Right cardiac atrium (tissue), 5 donors: ENCODE data around the gene AASDHPPT. TPM values are rescaled to one million over a fixed set of nuclear protein-coding genes. Genes with fewer than 3 reads are reported as not detected.

Experiments used
- ATAC-seq, 2 donors: fragments of 200-7000 bp; cut with Tn5 transposase; one replicate each; pipeline versions ENCODE4 v1.8.0 to v1.9.1; 2020; ENCODE audit warnings: moderate library complexity in 2 of 2, mild to moderate bottlenecking in 1 of 2
- DNase-seq, 3 donors: peaks; one replicate each; pipeline ENCODE4 v3.0.0-alpha.2; 2020
- H3K27ac ChIP-seq: one replicate; pipeline ENCODE4 v1.5.1; 2013; ENCODE audit warnings: mild to moderate bottlenecking, low read length, control low read depth, moderate library complexity
- H3K27me3 ChIP-seq: one replicate; pipeline ENCODE4 v1.6.1; 2013; ENCODE audit not compliant: control insufficient read depth, insufficient read depth
- H3K4me1 ChIP-seq: one replicate; pipeline ENCODE4 v1.6.1; 2013; ENCODE audit warnings: low read length; ENCODE audit not compliant: control insufficient read depth, insufficient read depth
- H3K4me3 ChIP-seq: one replicate; pipeline ENCODE4 v1.5.1; 2013; ENCODE audit warnings: low read length, control low read depth
- H3K9me3 ChIP-seq: one replicate; pipeline ENCODE4 v1.6.1; 2013; ENCODE audit warnings: low read length; ENCODE audit not compliant: control insufficient read depth
- WGBS: extraction: QIAGEN DNeasy Blood & Tissue Kit; methylation state at CpG from one replicate; pipeline ENCODE4 v1.1.7; 2013; 5-methylcytosine and 5-hydroxymethylcytosine counted together
- intact Hi-C, 4 donors: fragments of 100-400 bp; cut with DNase I; formaldehyde crosslinking; loops; one replicate each; pipeline versions ENCODE4 v1.11.0 to v1.14.0; 2022 to 2023
- polyA plus RNA-seq: library from polyadenylated mRNA; stranded (reverse); fragments of 200-250 nt; gene quantifications from one replicate; pipeline ENCODE4 v1.2.3, GENCODE V29; 2013
- total RNA-seq, 4 donors: library from RNA; stranded (reverse); fragmentation: NEBNext Ultra II Directional; extraction: Animal tissue kit (Norgen Biotek cat#: 25700); gene quantifications; one replicate each; pipeline ENCODE4 v1.2.1, GENCODE V29; 2021
- donor health status: healthy with polysubstance abuse.
- donor health status: DM: no; HTN: yes; CAD: no.
- donor health status: DM: no; HTN: no; CAD: no.
- donor health status: DM: no; HTN: yes; CAD: no; lungs with severe emphysema.
- donor health status: DM: yes; HTN: yes; CAD: no.

AASDHPPT gene
- total and polyA plus RNA-seq, 5 donors, result 26.0 to 38.6 (median 33.5) TPM

- Histone ChIP-seq H3K9me3 (no peaks in the 10 kb centered on the region), H3K27ac (no peak overlapping the region), H3K27me3 (no peaks in the 10 kb centered on the region), H3K4me3 (no peak overlapping the region), H3K4me1 (peaks cover 1% of the 10 kb centered on the region)
- intact Hi-C loops, result no loop called here
- DNase-seq (no peak), ATAC-seq (no peak)
- 48% methylated on average over 2 of the region's 2 CpGs for WGBS
Measured at GRCh38 chr11:106086850-106087249, 9.4 kb downstream of the AASDHPPT start.

DNA sequence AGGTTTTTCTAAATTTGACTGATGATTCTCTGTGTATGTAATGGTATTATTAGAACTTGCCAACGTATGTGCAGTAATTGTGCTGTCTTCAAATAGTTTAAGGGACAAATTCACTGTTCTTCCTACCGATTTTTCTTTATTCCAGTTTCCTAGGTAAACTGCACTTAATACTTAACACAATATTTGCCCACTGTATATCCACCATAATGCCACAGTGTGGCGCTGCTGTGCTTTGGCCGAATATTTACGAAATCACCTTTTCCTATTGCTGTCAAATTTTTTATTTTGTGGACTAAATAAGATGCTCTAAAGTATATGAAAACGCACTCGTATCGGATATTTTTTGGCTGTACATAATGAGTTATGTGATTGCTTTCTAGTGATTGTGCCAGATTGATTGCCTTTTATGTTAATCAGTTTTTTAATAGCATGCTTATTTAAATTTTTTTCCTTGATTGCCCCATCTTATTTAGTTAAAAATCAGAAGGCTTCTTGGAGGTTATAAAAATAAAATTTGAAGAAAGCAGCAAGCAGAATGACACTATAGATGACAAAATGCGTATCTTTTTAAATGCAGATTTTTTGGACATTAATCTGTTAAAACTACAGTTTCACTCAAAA lies 10.5 kb downstream of the AASDHPPT start:
- ATAC-seq (peak in 1 of 2 donors; percentile 43), DNase-seq (peak in 2 of 3 donors; percentile 20 to 60)
- intact Hi-C loops, result no loop called here
- H3K27me3 ChIP-seq, result no peaks in the 10 kb centered on the region
- no peak overlapping the region for H3K4me3 ChIP-seq
- 35% methylated on average over 9 of the region's 9 CpGs for WGBS
- no peaks in the 10 kb centered on the region for H3K4me1 ChIP-seq
- no peaks in the 10 kb centered on the region for H3K9me3 ChIP-seq
- no peak overlapping the region for H3K27ac ChIP-seq

- Histone ChIP-seq H3K27ac (no peak overlapping the region), H3K4me1 (no peaks in the 10 kb centered on the region), H3K27me3 (no peaks in the 10 kb centered on the region), H3K9me3 (no peaks in the 10 kb centered on the region), H3K4me3 (no peak overlapping the region)
- ATAC-seq (no peak), DNase-seq (no peak)
- intact Hi-C loops, result no loop called here
- WGBS, result 72% methylated on average over 4 of the region's 4 CpGs
Measured at GRCh38 chr11:106088896-106089295, 11.4 kb downstream of the AASDHPPT start.

DNA sequence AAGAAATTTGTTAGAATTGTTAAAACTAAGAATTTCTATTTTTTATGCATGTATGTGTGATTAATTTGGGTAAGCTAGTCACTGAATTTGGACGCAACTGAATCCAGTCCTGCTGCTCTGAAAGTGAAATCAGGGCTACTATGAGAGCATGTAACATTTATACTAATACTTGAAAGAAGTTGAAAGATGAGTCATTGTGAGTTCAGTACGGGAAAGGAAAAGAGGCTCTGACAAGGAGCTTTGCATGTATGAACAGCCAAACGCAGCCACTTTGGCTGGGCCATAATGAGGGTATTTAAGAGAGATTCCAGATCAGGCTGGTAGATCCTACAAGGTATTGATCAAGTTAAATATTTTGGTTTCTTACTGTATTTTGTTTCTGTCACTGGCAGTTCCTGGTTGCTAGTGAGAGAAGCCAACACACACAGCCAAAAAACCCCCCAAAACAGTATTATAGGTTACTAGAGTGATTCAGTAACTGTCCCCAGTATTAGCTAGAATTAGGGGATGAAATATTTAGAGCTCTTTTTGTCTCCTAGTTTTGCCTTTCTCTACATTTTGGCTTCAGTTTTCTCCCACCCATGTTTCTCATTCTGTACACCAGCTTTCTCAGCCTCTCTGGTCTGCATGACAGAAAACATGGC lies 14.1 kb downstream of the AASDHPPT start:
- Histone ChIP-seq H3K4me3 (no peak overlapping the region), H3K27ac (no peak overlapping the region), H3K27me3 (no peaks in the 10 kb centered on the region), H3K9me3 (no peaks in the 10 kb centered on the region), H3K4me1 (no peaks in the 10 kb centered on the region)
- 80% methylated on average over 3 of the region's 3 CpGs for WGBS
- DNase-seq (no peak), ATAC-seq (no peak)
- intact Hi-C loops, result no loop called here

GRCh38 chr11:106092446-106092845 lies 15.0 kb downstream of the AASDHPPT start:
- no peaks in the 10 kb centered on the region for H3K9me3 ChIP-seq
- no peaks in the 10 kb centered on the region for H3K4me1 ChIP-seq
- ATAC-seq, result no peak
- H3K27me3 ChIP-seq, result no peaks in the 10 kb centered on the region
- intact Hi-C loops, result no loop called here
- no peak for DNase-seq
- 94% methylated on average over 1 of the region's 1 CpG for WGBS
- H3K4me3 ChIP-seq, result no peak overlapping the region
- no peak overlapping the region for H3K27ac ChIP-seq

- Histone ChIP-seq H3K4me3 (no peak overlapping the region), H3K4me1 (no peaks in the 10 kb centered on the region), H3K27ac (no peak overlapping the region), H3K9me3 (no peaks in the 10 kb centered on the region), H3K27me3 (no peaks in the 10 kb centered on the region)
- intact Hi-C loops, result no loop called here
- WGBS, result 93% methylated on average over 1 of the region's 1 CpG
- DNase-seq (no peak), ATAC-seq (no peak)
Measured at GRCh38 chr11:106098893-106099553, 21.6 kb downstream of the AASDHPPT start.

DNA sequence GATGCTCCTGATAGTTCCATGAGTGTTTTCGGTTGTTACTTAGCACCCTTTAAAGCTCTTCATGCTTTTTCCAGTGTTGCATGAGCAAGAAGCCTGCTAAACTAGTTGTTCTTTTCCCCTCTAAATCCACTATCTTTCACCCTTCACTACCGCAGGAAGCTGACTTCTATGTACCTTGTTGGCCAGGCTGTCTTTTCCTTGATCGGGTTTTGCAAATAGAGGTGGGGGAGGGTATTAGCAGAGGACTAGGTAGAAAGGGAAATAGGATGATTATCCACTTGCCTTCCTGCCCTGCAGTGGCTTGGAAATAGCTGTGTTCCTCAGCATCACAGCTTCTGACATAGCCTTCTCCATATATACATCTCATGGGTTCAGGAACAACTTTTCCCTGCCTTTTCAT lies 23.9 kb downstream of the AASDHPPT start:
- Histone ChIP-seq H3K27ac (no peak overlapping the region), H3K4me1 (no peaks in the 10 kb centered on the region), H3K9me3 (no peaks in the 10 kb centered on the region), H3K4me3 (no peak overlapping the region), H3K27me3 (no peaks in the 10 kb centered on the region)
- intact Hi-C loops, result no loop called here
- 76% methylated on average over 3 of the region's 3 CpGs for WGBS
- ATAC-seq (no peak), DNase-seq (no peak)

DNA sequence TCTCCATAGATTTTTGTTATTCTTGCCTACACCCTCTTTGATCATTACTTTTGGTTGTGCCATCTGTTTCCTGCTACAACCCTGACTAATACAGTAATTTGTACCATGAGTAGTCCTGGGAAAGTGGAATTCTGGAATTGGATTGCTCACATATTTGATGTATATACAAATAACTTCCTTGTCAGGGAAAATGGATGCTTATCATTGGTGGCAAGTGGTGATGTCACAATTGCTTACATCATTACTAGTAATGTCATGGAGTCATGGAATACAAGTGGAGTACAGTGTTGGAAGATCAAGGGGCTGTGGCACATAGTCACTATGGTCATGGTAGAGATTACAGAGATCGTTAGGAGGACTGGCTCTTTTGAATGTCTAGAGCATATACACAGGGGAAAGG lies 24.4 kb downstream of the AASDHPPT start:
- DNase-seq, result no peak
- intact Hi-C loops, result no loop called here
- no peaks in the 10 kb centered on the region for H3K4me1 ChIP-seq
- no peak overlapping the region for H3K4me3 ChIP-seq
- no peaks in the 10 kb centered on the region for H3K9me3 ChIP-seq
- H3K27ac ChIP-seq, result no peak overlapping the region
- H3K27me3 ChIP-seq, result no peaks in the 10 kb centered on the region
- ATAC-seq, result no peak
- WGBS, result 86% methylated on average over 1 of the region's 1 CpG

- H3K4me1 ChIP-seq, result no peaks in the 10 kb centered on the region
- WGBS, result 91% methylated on average over 6 of the region's 6 CpGs
- intact Hi-C loops, result no loop called here
Measured at GRCh38 chr11:106105986-106106385, 28.5 kb downstream of the AASDHPPT start.

DNA sequence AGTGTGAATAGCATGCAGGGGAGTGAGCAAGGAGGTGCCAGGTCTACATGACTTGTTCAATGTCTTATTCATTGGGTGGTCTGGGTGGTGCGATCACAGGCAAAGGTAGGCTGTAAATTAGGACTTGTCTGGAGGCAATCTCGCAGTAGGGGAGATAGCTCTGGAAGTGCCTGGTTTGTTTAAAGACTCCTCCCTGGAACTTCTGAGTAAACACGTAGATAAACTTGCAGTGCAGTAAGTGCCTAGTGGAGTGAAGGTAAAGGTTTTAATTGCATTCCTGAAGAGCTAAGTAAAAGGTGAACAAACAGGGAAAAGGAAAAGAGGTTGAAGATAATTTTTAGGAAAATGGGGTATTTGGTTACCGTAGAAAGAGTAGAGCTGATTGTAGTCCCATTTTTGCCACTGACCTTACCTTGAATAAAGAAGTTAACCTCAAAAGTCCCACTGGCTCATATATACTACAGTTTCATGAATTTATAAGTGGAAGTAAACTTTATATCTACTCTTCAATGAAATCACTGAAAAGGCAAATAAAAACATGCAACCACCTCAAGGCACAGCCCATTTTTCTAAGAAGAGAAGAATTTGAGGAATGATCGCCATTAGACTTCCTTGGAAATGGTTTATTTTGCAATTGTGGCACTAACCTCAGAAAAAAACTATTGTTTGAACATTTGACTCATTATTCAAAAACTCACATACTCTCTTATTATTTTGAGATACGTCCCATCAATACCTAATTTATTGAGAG lies 44.3 kb downstream of the AASDHPPT start:
- no peaks in the 10 kb centered on the region for H3K9me3 ChIP-seq
- H3K27me3 ChIP-seq, result no peaks in the 10 kb centered on the region
- intact Hi-C loops, result no loop called here
- H3K4me1 ChIP-seq, result no peaks in the 10 kb centered on the region
- no peak for ATAC-seq
- DNase-seq, result no peak
- WGBS, result 61% methylated on average over 6 of the region's 6 CpGs
- no peak overlapping the region for H3K4me3 ChIP-seq
- no peak overlapping the region for H3K27ac ChIP-seq

More at GRCh38 chr11:106105986-106106385, 28.5 kb downstream of the AASDHPPT start:
- Histone ChIP-seq H3K9me3 (no peaks in the 10 kb centered on the region), H3K4me3 (no peak overlapping the region), H3K27me3 (no peaks in the 10 kb centered on the region), H3K27ac (no peak overlapping the region)
- ATAC-seq (no peak), DNase-seq (no peak)

DNA sequence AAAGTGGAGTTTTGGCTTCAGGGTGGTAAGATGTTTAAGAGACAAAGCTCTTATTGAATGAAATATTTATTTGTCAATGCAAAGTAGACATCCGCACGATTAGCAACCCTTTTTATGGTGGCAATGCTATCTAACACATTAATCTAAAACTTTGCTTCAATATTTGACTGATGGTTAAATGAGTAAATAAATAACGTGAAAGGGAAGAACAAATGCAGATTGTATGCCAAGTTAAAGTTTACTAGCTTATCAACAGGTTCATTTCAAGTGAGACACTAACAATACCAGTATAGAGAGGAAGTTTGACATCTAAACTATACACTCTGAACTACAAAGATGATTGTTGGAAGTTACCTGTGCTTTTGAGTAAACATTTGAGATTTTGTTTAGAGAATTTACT lies 50.1 kb downstream of the AASDHPPT start:
- Histone ChIP-seq H3K9me3 (no peaks in the 10 kb centered on the region), H3K4me3 (no peak overlapping the region), H3K4me1 (no peaks in the 10 kb centered on the region), H3K27me3 (no peaks in the 10 kb centered on the region), H3K27ac (no peak overlapping the region)
- ATAC-seq (no peak), DNase-seq (no peak)
- 74% methylated on average over 3 of the region's 3 CpGs for WGBS
- intact Hi-C loops, result no loop called here
